Motor neuron (in vitro differentiated cells): ENCODE measurements around the gene PPA2. TPM values are rescaled to one million over a fixed set of nuclear protein-coding genes. Genes with fewer than 3 reads are reported as not detected.

Experiments
- ATAC-seq, 8 experiments: fragments of 200-7000 bp; cut with Tn5 transposase; replicated peaks in 6 of 8; 2 replicates each; pipeline ENCODE4 v1.8.0; 2021; ENCODE audit warnings: mild to moderate bottlenecking in 8 of 8, moderate library complexity in 8 of 8
- H3K27ac ChIP-seq, 2 donors: fragments of 250-450 bp; sonication (Bioruptor Pico); 2 replicates each; pipeline ENCODE4 v1.9.0; 2021; ENCODE audit warnings: antibody characterized with exemption in 2 of 2, mild to moderate bottlenecking in 2 of 2, moderate library complexity in 1 of 2
- H3K4me1 ChIP-seq, 2 donors: fragments of 250-450 bp; sonication (Bioruptor Pico); replicated peaks in 1 of 2; 2 replicates each; pipeline ENCODE4 v1.6.1; 2021; ENCODE audit warnings: antibody characterized with exemption in 2 of 2, mild to moderate bottlenecking in 2 of 2, moderate library complexity in 1 of 2
- H3K4me3 ChIP-seq, 5 donors: fragments of 250-450 bp; sonication (Bioruptor Pico); 2 replicates each; pipeline ENCODE4 v1.9.0; 2021; ENCODE audit warnings: antibody characterized with exemption in 5 of 5, mild to moderate bottlenecking in 5 of 5, moderate library complexity in 4 of 5
- WGBS, 10 experiments: fragments of 450-650 bp; shearing (Covaris generic); methylation state at CpG; one replicate each; pipeline ENCODE4 v1.0.0; 2022; 5-methylcytosine and 5-hydroxymethylcytosine counted together
- in situ Hi-C, 9 experiments: fragments of 400-800 bp; cut with MboI; loops; one replicate each; pipeline ENCODE4 v1.15.0; 2021; ENCODE audit warnings: low sequenced_read_pairs in 9 of 9, low pct_unique_long_range_greater_than_20kb in 2 of 9; ENCODE audit not compliant: unreplicated experiment in 9 of 9
- total RNA-seq, 8 experiments: library from RNA; unstranded; fragments of 300-600 nt; gene quantifications; 2 replicates each; pipeline versions ENCODE4 v1.2.3 to v1.2.4, GENCODE V29; 2022

Gene PPA2
- total RNA-seq, 8 experiments from 2014 or later, result 63.4 to 145 (median 74.4) TPM

DNA sequence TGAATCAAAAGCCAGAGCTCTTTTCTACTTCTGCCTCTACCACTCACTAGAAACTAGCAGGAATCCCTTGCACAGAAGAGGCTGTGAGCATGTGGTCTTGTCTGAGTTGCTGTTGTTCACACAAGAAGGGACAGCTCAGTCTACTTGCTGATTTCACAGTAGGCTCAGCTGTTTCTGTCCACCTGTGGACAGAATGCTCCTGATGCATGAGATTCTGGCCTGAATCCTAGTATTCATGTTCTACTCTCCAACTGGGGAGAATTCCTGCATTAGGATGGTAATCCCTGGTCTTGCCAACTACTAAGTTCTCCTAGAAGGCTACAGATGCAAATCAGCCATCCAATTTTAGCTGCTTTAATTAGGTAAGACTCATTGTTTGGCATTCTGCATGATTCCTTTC is 112.8 kb downstream of the PPA2 start:
- Histone ChIP-seq H3K4me3 (no peak overlapping the region), H3K4me1 (no peaks in the 10 kb centered on the region), H3K27ac (no peak overlapping the region)
- peak in 2 of 8 experiments; percentile 41 to 61 for ATAC-seq
- in situ Hi-C loops, result no loop called here

DNA sequence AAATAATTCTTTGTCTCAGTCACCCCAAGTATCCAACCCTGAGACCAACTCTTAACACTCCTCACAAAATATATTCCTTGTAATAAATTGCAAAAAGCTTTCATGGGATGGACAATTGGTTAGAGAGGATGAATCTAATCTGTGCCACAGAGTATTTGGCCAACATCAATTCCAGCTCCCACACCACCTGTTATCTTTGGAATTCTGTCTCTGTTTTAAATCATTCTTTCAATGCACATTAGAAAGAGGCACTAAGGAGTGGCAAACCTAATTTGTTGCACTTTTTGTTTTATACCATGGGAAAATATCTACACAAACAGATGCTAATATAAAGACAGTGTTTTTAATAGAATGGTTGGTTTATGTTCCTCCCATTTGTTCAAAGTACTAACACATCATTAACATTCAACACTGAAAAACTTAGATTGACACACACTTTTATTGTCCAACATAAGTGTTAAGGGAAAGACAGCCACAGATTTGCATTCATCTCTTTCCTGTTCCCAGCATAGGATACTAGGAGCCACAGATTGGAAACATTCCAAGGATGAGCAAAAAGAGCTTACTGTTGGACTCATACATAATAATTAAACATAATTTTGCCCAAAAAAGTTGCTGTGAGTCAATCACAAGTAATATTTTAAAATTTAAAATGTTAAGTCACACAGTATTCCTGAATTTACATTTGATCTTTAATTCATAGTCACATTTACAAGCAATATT is 116.4 kb downstream of the PPA2 start:
- H3K4me3 ChIP-seq, result no peak overlapping the region
- no peaks in the 10 kb centered on the region for H3K4me1 ChIP-seq
- no peak for ATAC-seq
- H3K27ac ChIP-seq, result no peak overlapping the region
- in situ Hi-C loops, result no loop called here

DNA sequence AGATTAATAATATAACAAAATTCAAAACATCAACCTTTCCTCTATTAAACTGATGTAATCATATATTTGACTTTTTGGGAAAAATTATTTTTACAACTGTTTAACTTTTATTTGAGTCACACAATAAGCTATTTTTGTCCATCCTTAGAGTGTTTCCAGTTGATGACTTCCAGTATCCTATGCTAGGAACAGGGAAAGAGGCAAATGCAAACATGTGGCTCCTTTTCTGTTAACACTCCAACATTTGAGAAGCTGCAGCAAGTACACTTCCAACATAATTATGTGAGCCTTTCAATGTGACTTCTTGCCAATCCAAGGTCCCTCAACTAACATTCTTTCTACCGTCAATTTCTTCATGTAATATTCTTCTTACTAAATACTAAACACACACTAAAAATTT is 117.7 kb downstream of the PPA2 start:
- no peak for ATAC-seq
- no peak overlapping the region for H3K27ac ChIP-seq
- no peak overlapping the region for H3K4me3 ChIP-seq
- no peaks in the 10 kb centered on the region for H3K4me1 ChIP-seq
- in situ Hi-C loops, result no loop called here
- 0 to 100% (median 100%) methylated on average over 1 of the region's 1 CpG; no CpG with 5 or more reads in 1 of the 10 experiments for WGBS, 10 experiments

DNA sequence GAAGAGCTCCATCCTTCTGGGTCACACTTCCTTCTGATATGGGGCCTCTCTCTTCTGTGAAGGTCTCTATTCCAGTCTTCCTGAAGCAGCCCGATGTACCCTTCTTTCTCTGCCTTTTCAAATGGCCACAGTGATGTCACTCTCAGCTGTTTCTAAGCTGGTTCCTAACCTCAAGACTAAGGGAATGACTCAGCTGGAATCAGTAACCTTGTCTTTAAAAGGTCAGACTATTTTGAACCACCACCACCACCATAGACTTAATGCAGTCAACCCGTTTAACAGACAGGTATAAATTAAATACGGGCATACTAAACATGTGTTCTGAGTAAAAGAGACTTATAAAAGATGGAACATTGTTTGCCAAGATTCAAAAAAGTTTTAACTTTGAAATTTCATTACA is 121.0 kb downstream of the PPA2 start:
- H3K4me1 ChIP-seq, result no peaks in the 10 kb centered on the region
- no peak for ATAC-seq
- H3K4me3 ChIP-seq, result no peak overlapping the region
- in situ Hi-C loops, result no loop called here
- H3K27ac ChIP-seq, result no peak overlapping the region
- 0 to 100% (median 88%) methylated on average over 1 to 3 of the region's 3 CpGs; no CpG with 5 or more reads in 1 of the 10 experiments for WGBS, 10 experiments

DNA sequence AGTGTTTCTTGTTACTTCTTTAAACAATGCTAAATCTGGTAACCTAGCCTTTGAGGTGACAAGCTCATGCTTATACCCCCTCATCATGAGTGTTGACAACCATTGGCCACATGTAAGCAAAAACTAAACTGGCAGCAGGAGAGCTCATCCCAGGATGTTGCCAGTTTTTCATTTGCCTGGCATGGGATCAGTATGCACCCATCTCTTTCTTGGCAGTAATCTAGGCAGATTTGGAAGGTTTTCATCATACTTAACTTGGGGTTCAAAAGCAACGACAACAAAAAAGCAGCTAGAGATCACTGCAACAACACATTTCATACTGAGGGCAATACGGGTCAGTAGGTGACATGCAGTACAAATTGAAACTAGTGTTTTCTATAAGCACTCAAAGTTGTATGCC is 122.0 kb downstream of the PPA2 start:
- 65 to 100% (median 90%) methylated on average over 1 to 2 of the region's 2 CpGs; no CpG with 5 or more reads in 6 of the 10 experiments for WGBS, 10 experiments
- no peak for ATAC-seq
- Histone ChIP-seq H3K4me3 (no peak overlapping the region), H3K27ac (no peak overlapping the region), H3K4me1 (no peaks in the 10 kb centered on the region)
- in situ Hi-C loops, result no loop called here

DNA sequence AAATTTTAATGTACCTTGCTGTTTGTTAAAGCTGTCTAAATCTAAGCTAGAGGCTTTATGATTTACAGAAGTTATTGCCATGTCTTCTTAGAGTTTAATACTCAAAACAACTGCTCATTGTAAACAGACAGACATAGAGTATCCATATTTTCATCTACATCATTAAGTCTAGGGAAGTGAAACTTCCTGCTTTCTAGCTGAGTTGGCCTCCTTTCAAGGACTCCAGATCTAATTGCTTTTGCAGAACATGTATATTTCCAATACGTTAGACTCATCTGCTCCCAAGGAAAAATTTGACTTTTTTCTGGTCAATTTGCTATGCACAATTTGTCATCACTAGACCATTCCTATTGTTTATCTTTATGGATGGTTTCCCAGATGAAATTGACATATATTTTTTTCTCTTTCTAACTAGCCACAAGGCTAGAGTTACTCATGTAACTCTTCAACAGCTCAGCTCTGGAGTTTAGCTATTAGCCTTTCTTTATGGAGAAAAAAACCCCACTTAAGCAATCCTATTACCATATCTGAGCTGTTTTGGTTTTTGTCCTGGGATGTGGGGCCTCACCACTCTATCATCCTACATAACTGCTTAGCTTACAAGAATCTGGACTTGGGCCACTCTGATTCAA is 122.9 kb downstream of the PPA2 start:
- H3K4me3 ChIP-seq, result no peak overlapping the region
- ATAC-seq, result peak in 2 of 8 experiments; percentile 42 to 44
- H3K27ac ChIP-seq, result no peak overlapping the region
- in situ Hi-C loops, result no loop called here
- H3K4me1 ChIP-seq, result no peaks in the 10 kb centered on the region
- 0 to 100% (median 84%) methylated on average over 1 of the region's 1 CpG; no CpG with 5 or more reads in 2 of the 10 experiments for WGBS, 10 experiments

DNA sequence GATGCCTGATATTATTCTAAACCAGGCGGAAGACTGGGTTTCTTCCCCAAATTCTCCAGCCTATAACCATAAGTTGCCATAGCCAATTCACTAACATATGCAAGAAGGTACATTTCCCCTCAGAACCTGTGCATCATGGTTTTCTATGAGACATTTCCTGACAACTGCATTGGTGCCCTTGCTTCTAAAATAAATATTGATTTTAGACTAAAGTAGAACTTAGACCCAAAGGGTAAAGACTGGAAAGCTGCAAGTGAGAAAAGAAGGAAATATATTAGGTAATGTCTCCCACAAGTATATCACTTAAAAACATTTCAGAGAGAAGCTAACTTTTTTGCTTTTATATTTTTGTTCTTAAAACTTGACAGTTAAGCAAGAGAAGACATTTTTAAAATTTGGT is 125.1 kb downstream of the PPA2 start:
- no peak overlapping the region for H3K4me3 ChIP-seq
- no peak for ATAC-seq
- peaks cover 4 to 7% of the 10 kb centered on the region in 2 donors for H3K4me1 ChIP-seq
- no peak overlapping the region for H3K27ac ChIP-seq
- WGBS, 10 experiments, result 60 to 100% (median 100%) methylated on average over 1 of the region's 1 CpG; no CpG with 5 or more reads in 5 of the 10 experiments
- in situ Hi-C loops, result no loop called here

DNA sequence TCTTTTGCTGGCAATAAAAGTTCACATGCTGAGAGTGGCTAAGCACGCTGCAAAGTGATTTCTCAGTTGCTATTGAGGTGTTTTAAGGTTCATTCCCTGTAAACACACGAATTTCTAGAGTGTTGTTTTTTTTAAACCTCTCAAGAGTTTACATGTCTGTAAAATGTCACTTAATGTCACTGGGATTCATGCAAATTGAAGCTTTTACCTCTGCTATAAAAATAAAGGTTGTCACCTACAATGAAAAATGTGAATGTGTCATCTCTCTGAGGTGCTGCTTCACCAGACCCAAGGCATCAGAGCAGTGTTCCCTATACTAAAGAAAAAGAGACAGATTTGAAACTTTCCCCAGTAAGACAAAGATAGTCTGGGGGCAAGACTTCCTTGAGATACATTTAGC is 127.0 kb downstream of the PPA2 start:
- WGBS, 10 experiments, result 50 to 90% (median 71%) methylated on average over 1 to 2 of the region's 2 CpGs
- no peak overlapping the region for H3K27ac ChIP-seq
- H3K4me3 ChIP-seq, result no peak overlapping the region
- ATAC-seq, result no peak
- peaks cover 13 to 19% of the 10 kb centered on the region in 2 donors for H3K4me1 ChIP-seq
- in situ Hi-C loops, result no loop called here

DNA sequence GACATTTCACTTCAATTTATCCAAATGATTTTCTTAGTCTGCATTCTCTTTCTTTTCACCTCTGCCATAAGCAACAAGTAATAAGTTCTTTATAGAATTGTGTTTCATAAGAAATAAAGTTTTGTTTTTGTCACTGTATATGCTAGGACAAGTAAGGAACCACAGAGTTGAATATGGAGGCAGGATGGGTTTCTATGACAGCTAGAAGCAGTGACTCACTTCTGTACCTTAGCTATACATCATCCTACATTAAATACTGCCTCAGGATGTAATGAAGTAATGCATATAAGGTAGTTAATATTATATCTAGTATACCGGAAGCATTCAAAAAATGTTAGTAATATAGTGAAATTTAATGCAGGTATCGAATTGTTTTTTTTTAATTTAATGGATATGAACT is 128.0 kb downstream of the PPA2 start:
- H3K4me3 ChIP-seq, result no peak overlapping the region
- ATAC-seq, result no peak
- in situ Hi-C loops, result no loop called here
- WGBS, 10 experiments, result 71 to 100% (median 96%) methylated on average over 1 to 2 of the region's 2 CpGs; no CpG with 5 or more reads in 3 of the 10 experiments
- H3K4me1 ChIP-seq, result peaks cover 13 to 19% of the 10 kb centered on the region in 2 donors
- H3K27ac ChIP-seq, result no peak overlapping the region

DNA sequence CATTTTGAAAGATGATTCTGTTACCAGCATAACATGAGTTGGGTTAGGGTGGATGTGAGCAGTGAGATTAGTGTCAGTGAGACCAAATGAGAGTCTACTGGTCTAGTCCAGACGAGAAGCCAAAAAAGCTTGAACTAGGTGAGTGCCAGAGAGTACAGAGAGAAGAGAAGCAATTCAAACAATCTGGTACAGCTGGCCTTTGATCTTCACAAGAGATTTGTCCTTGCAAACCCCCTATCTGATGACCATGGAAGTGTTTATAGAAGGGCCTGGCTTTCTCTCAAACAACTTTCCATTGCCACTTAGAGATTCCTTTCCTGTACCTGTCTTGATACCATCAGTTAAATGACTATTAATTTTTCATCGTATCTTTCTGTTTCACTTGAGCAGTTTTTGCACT is 128.5 kb downstream of the PPA2 start:
- no peak overlapping the region for H3K27ac ChIP-seq
- H3K4me3 ChIP-seq, result no peak overlapping the region
- H3K4me1 ChIP-seq, result peaks cover 13 to 19% of the 10 kb centered on the region in 2 donors
- 60 to 100% (median 83%) methylated on average over 1 to 2 of the region's 2 CpGs; no CpG with 5 or more reads in 1 of the 10 experiments for WGBS, 10 experiments
- in situ Hi-C loops, result no loop called here
- ATAC-seq, result no peak

DNA sequence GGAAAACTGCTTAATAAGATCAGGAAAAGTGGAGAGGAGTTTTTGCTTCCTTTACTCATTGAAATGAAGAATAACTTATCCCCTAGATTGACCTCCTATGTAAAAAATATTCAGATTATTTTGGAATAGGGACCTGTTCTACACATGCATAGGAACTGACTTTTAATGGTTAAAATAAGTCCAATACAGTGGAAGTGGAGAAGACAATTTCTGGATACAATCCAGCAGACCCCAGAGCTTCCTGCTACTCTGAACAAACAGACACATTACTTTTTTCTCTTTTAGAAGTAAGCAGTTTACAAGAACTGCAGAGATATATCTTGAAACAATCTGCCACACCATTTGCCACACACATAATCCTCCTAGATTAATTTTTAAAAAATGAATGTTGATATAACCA is 129.7 kb downstream of the PPA2 start:
- Histone ChIP-seq H3K27ac (no peak overlapping the region), H3K4me3 (no peak overlapping the region), H3K4me1 (peaks cover 13 to 19% of the 10 kb centered on the region in 2 donors)
- no peak for ATAC-seq
- in situ Hi-C loops, result no loop called here

DNA sequence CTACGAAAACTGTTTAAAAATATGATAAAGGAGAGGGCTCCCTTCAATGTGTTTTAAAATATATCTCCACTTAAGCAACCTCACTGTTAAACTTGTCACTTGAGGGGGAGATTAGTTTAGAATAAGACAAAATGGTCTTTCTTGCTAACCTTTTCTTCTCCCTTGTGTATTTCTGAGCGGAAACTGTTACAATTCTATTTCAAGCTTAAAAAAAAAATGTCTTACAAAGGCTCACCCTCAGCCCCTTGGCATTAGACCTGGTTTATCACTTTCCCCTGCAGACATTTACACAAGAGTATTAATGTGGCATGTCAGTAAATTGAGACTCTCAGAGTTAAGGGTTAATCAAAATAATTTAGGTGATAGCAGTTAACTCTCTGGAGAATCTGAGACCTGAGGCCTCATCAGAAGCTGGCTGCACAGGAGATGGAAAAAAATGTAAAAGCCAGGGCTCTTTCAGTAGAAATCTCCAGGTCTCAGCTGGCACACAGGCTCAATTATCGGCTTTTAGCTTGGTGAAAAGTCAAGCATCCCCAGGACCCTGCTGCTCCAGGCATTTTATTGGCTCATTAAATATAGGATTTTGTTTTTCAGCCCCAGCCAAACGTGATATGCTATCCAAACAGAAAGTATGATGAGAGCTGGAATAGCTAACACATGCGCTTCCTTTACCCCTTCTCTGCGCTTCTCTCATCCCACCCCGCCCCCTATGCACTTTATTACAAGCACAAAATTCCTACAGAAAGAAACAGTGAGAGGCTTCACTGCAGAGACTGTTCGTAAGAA is 130.5 kb downstream of the PPA2 start:
- 19 to 90% (median 67%) methylated on average over 3 to 6 of the region's 8 CpGs for WGBS, 10 experiments
- ATAC-seq, result peak in 4 of 8 experiments; percentile 27 to 66 (median 49)

DNA sequence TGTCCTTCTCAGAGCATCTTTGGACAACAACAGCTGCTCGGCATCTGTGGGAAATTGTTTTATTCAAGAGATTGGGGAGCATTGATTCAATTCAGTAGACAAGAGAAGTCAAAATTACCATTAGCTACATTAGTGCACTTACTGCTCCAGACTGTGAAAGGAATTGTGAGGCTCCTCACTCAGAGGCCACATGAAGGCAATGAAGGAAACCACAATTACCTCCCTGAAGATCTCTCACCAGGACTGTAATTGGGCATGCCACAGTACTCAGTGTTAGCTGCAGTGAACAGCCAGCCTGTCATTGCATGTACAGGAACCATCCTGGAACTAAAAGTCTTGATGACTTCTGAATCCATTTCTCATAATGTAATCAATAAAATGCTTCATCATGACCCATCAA is 144.8 kb downstream of the PPA2 start:
- no peak overlapping the region for H3K27ac ChIP-seq
- no peak for ATAC-seq
- in situ Hi-C loops, result no loop called here
- H3K4me3 ChIP-seq, result no peak overlapping the region
- no peaks in the 10 kb centered on the region for H3K4me1 ChIP-seq
- 57 to 100% (median 89%) methylated on average over 1 of the region's 1 CpG; no CpG with 5 or more reads in 4 of the 10 experiments for WGBS, 10 experiments

More for the DNA sequence above, 130.5 kb downstream of the PPA2 start:
- Histone ChIP-seq H3K4me1 (peaks cover 13 to 19% of the 10 kb centered on the region in 2 donors), H3K4me3 (no peak overlapping the region), H3K27ac (no peak overlapping the region)
- in situ Hi-C loops, result no loop called here
